ENCODE data around the gene FAM184A.

DNA sequence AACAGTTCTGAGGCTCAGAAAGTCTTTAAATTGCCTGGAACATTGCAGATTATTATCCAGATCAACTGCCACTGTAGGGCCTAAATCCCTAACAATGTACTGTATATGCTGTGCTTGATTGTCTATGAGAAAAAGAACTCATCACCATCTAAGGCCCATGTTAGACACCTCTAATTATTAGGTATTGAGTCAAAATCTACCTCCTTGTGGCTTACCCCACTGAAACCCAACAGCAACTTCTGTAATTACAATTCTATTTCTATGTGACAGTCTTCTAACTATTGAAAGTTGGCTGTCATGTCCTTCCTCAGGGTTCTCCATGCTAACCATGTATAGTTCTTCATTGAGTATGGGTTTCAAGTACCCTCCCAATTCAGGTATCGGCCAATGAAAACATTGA, 157.4 kb downstream of the FAM184A start:
- TF ChIP-seq CHD4 (IDR thresholded peaks at IDR 0.05; ENCODE audit: borderline replicate concordance) (no peak), JUNB (IDR thresholded peaks at IDR 0.05) (no peak), EHMT2 (IDR thresholded peaks at IDR 0.05; ENCODE audit: low read depth) (no peak), MYC (IDR thresholded peaks at IDR 0.05; ENCODE audit: borderline replicate concordance, low read length) (no peak)
- TF ChIP-seq, protein P1, sequence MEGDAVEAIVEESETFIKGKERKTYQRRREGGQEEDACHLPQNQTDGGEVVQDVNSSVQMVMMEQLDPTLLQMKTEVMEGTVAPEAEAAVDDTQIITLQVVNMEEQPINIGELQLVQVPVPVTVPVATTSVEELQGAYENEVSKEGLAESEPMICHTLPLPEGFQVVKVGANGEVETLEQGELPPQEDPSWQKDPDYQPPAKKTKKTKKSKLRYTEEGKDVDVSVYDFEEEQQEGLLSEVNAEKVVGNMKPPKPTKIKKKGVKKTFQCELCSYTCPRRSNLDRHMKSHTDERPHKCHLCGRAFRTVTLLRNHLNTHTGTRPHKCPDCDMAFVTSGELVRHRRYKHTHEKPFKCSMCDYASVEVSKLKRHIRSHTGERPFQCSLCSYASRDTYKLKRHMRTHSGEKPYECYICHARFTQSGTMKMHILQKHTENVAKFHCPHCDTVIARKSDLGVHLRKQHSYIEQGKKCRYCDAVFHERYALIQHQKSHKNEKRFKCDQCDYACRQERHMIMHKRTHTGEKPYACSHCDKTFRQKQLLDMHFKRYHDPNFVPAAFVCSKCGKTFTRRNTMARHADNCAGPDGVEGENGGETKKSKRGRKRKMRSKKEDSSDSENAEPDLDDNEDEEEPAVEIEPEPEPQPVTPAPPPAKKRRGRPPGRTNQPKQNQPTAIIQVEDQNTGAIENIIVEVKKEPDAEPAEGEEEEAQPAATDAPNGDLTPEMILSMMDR (IDR thresholded peaks at IDR 0.05), result no peak
- TF ChIP-seq, protein P2, sequence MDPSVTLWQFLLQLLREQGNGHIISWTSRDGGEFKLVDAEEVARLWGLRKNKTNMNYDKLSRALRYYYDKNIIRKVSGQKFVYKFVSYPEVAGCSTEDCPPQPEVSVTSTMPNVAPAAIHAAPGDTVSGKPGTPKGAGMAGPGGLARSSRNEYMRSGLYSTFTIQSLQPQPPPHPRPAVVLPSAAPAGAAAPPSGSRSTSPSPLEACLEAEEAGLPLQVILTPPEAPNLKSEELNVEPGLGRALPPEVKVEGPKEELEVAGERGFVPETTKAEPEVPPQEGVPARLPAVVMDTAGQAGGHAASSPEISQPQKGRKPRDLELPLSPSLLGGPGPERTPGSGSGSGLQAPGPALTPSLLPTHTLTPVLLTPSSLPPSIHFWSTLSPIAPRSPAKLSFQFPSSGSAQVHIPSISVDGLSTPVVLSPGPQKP (IDR thresholded peaks at IDR 0.05; ENCODE audit: low read depth, low read length), result no peak
- TF ChIP-seq, protein P3, sequence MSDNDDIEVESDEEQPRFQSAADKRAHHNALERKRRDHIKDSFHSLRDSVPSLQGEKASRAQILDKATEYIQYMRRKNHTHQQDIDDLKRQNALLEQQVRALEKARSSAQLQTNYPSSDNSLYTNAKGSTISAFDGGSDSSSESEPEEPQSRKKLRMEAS (IDR thresholded peaks at IDR 0.05), result no peak

Measured in A549 (cell line).